Type B pancreatic cell (in vitro differentiated cells): Measurements from ENCODE around the gene CCT4. TPM values are rescaled to one million over a fixed set of nuclear protein-coding genes. Genes with fewer than 3 reads are reported as not detected.

ENCODE experiments used
- DNase-seq: peaks from one replicate; pipeline ENCODE4 v3.0.0; 2021; ENCODE audit warnings: mixed read lengths; ENCODE audit not compliant: unreplicated experiment; ENCODE audit errors: extremely low spot score
- H3K27ac Mint-ChIP-seq: 2 replicates; pipeline ENCODE4 v1.8.0; 2021; ENCODE audit warnings: mild to moderate bottlenecking, mixed read lengths
- H3K27me3 Mint-ChIP-seq: 2 replicates; pipeline ENCODE4 v1.8.0; 2021; ENCODE audit warnings: mixed read lengths
- H3K36me3 Mint-ChIP-seq: 2 replicates; pipeline ENCODE4 v1.8.0; 2021; ENCODE audit warnings: mixed read lengths
- H3K4me1 Mint-ChIP-seq: one replicate; pipeline ENCODE4 v1.8.0; 2021; ENCODE audit warnings: mixed read lengths; ENCODE audit not compliant: unreplicated experiment
- H3K4me3 Mint-ChIP-seq: 2 replicates; pipeline ENCODE4 v1.8.0; 2021; ENCODE audit warnings: mild to moderate bottlenecking, mixed read lengths
- H3K9me3 Mint-ChIP-seq: 2 replicates; pipeline ENCODE4 v1.8.0; 2021; ENCODE audit warnings: mixed read lengths
- CTCF ChIP-seq: fragments of 200-600 bp; sonication (generic); conservative IDR thresholded peaks from 2 replicates; pipeline ENCODE4 v1.5.0; 2021; ENCODE audit warnings: antibody characterized with exemption, mild to moderate bottlenecking
- total RNA-seq: library from RNA; stranded (reverse); gene quantifications from 2 replicates; pipeline ENCODE4 v1.2.1, GENCODE V29; 2021; ENCODE audit warnings: low replicate concordance

The CCT4 gene
- total RNA-seq, 1 donor from 2014 or later: 204 TPM

DNA sequence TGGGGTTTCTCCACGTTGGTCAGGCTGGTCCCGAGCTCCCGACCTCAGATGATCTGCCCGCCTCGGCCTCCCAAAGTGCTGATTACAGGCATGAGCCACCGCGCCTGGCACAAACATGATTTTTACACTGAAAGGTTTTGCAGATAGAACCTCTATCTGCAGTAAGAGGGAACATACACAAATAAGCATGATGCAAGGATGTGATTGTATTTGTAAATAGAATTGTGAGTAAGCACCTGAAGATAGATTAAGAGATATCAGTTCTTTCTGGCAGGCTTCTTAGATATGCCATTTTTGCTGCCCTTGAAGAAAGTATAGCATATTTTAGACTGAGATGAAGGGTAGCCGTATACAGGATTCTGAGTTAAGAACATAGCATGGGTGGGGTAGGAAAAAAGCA lies 20.7 kb upstream of the CCT4 start:
- Mint-ChIP-seq H3K9me3 (no peaks in the 10 kb centered on the region), H3K4me3 (no peak overlapping the region), H3K36me3 (no peaks in the 10 kb centered on the region), H3K27me3 (no peaks in the 10 kb centered on the region), H3K4me1 (no peaks in the 10 kb centered on the region), H3K27ac (no peak overlapping the region)
- DNase-seq: no peak
- no peak for TF ChIP-seq CTCF

DNA sequence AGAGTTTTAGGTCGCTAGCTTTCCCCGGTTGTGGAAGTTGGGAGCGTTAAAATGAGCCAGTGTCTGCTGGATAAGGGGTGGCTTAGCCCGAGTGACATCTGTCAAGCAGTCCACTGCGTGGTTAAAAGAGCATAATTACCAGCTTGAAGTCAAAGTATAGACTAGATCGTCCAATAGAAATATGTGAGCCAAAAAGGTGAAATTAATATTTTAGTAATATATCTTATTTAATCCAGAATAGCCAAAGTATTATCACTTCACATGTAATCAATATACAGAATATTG lies 17.7 kb upstream of the CCT4 start:
- H3K27me3 Mint-ChIP-seq: no peaks in the 10 kb centered on the region
- H3K4me1 Mint-ChIP-seq: no peaks in the 10 kb centered on the region
- DNase-seq: no peak
- TF ChIP-seq CTCF: no peak
- H3K27ac Mint-ChIP-seq: peak overlapping the region; percentile 73
- no peaks in the 10 kb centered on the region for H3K36me3 Mint-ChIP-seq
- H3K4me3 Mint-ChIP-seq: peak overlapping the region; percentile 97
- no peaks in the 10 kb centered on the region for H3K9me3 Mint-ChIP-seq

DNA sequence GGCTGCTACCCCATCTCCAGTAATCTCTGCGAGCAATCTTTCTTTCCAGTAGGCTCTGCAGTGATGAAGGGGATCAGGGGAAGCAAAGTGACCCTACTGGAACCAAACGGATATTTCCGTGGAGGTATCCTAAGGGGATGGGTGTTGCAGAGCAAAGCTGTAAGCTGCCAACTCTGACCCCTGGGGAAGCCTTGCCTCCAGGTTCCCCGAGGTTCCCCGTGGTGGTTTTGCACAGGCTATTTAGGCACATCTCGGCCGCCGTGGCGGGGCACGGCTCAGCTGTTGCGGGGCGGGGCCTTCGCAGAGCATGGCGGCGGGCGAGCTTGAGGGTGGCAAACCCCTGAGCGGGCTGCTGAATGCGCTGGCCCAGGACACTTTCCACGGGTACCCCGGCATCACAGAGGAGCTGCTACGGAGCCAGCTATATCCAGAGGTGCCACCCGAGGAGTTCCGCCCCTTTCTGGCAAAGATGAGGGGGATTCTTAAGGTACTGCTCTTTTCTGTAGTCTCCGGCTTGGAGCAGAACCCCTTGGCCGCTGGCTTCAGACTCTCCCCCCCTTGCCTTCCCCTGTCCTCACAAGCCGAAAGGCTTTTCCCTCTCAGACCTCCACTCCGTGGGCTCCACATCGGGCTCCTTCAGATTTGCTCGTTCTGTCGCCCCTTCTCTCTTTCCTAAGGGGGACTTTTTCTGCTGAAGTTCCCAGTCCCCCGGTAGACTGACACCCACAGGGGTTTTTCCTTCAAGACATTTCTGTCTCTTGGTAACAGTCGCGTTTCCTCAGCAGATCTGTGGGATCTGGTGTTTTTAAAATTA lies 17.1 kb upstream of the CCT4 start, which contains the start of gene COMMD1:
Gene COMMD1 (plus strand): TSS at position 303 of the 814 bp plus-strand sequence. CDS start 5 bp downstream, at position 308.
- TF ChIP-seq CTCF: no peak
- Mint-ChIP-seq H3K4me3 (peak within 1 kb of the TSS; percentile 97), H3K27ac (peak within 1 kb of the TSS; percentile 73), H3K36me3 (no peaks in the 10 kb centered on the region), H3K27me3 (no peaks in the 10 kb centered on the region), H3K9me3 (no peaks in the 10 kb centered on the region), H3K4me1 (no peaks in the 10 kb centered on the region)
- peak; percentile 81 for DNase-seq

GRCh38 chr2:61900281-61900680 lies 11.8 kb upstream of the CCT4 start:
- H3K4me1 Mint-ChIP-seq: no peaks in the 10 kb centered on the region
- no peaks in the 10 kb centered on the region for H3K27me3 Mint-ChIP-seq
- no peak overlapping the region for H3K27ac Mint-ChIP-seq
- DNase-seq: no peak
- no peak for TF ChIP-seq CTCF
- no peak overlapping the region for H3K4me3 Mint-ChIP-seq
- no peaks in the 10 kb centered on the region for H3K36me3 Mint-ChIP-seq
- H3K9me3 Mint-ChIP-seq: no peaks in the 10 kb centered on the region

DNA sequence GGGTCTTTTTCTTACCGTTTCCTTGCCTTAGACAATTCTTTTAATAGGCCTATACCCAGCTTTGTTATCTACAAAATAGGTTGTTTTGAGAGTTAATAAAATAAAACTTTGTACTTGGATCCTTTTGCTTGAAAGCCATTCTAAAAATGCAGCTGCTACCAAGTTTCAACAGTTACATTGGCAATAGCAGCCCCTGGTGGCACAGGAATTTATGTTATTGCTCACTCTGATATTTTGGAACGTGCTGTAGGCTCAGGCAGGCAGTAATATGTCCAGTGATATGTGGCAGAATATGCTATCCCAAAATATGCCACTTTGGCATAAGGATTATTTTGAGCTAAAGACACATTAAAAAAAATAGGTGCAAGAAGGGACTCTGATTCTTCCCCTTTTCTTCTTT lies 10.4 kb upstream of the CCT4 start:
- Mint-ChIP-seq H3K4me3 (no peak overlapping the region), H3K27me3 (no peaks in the 10 kb centered on the region), H3K9me3 (no peaks in the 10 kb centered on the region), H3K36me3 (no peaks in the 10 kb centered on the region), H3K4me1 (no peaks in the 10 kb centered on the region), H3K27ac (no peak overlapping the region)
- peak; percentile 59 for TF ChIP-seq CTCF
- DNase-seq: no peak
